Activated CD8-positive, alpha-beta memory T cell treated with anti-CD3 and anti-CD28 coated beads, Interleukin-2, amount 10 ng/mL, durations not matched to agents 7 days and 5 days (primary cell): ENCODE data around the gene C17orf107. TPM values are rescaled to one million over a fixed set of nuclear protein-coding genes. Genes with fewer than 3 reads are reported as not detected.

Source experiments
- ATAC-seq: fragments of 150-1000 bp; cut with Tn5 transposase; one replicate; pipeline ENCODE4 v1.10.0; 2021; ENCODE audit warnings: moderate library complexity
- CTCF ChIA-PET: fragments of 350-600 bp; sonication (Branson Sonifier 250); formaldehyde crosslinking; loops from one replicate; lab custom pipeline; 2021; ENCODE audit warnings: antibody characterized with exemption; lab: Charles Lee
- DNase-seq: peaks from one replicate; pipeline ENCODE4 v3.0.0-alpha.2; 2020
- H3K27ac Mint-ChIP-seq: one replicate; pipeline ENCODE4 v1.8.0; 2021; ENCODE audit warnings: mild to moderate bottlenecking, mixed read lengths
- H3K27me3 Mint-ChIP-seq: one replicate; pipeline ENCODE4 v1.8.0; 2021; ENCODE audit warnings: mixed read lengths
- H3K36me3 Mint-ChIP-seq: one replicate; pipeline ENCODE4 v1.8.0; 2021; ENCODE audit warnings: mild to moderate bottlenecking, mixed read lengths
- H3K4me1 Mint-ChIP-seq: one replicate; pipeline ENCODE4 v1.8.0; 2021; ENCODE audit warnings: mixed read lengths
- H3K4me3 Mint-ChIP-seq: one replicate; pipeline ENCODE4 v1.8.0; 2021; ENCODE audit warnings: mild to moderate bottlenecking, moderate library complexity, mixed read lengths
- H3K9me3 Mint-ChIP-seq: one replicate; pipeline ENCODE4 v1.8.0; 2022; ENCODE audit warnings: low read depth, mixed read lengths
- total RNA-seq, 2 experiments: library from RNA; stranded (reverse); gene quantifications; one replicate each; pipeline ENCODE4 v1.2.3, GENCODE V29; 2021

C17orf107 gene
- total RNA-seq, 2 experiments from 2014 or later, result 0.98 to 1.2 TPM

- Mint-ChIP-seq H3K36me3 (peaks cover 32% of the 10 kb centered on the region), H3K9me3 (no peaks in the 10 kb centered on the region), H3K27me3 (no peaks in the 10 kb centered on the region), H3K4me1 (peaks cover 45% of the 10 kb centered on the region), H3K27ac (no peak overlapping the region), H3K4me3 (no peak overlapping the region)
- no peak for ATAC-seq
- DNase-seq, result no peak
- CTCF ChIA-PET, result interaction anchor here (0.9 to 1.5 kb wide), 3 partner anchors 13 to 33 kb away, joined by 3 to 5 read pairs (median 3); partner anchors contain the start of gene CHRNE
These were observed 36.3 kb downstream of the C17orf107 start for GRCh38 chr17:4935650-4936049.

- Mint-ChIP-seq H3K27ac (peak overlapping the region; percentile 42), H3K36me3 (peaks cover 36% of the 10 kb centered on the region), H3K9me3 (no peaks in the 10 kb centered on the region), H3K4me1 (peaks cover 45% of the 10 kb centered on the region), H3K4me3 (no peak overlapping the region), H3K27me3 (no peaks in the 10 kb centered on the region)
- CTCF ChIA-PET, result interaction anchor here (0.6 to 1.5 kb wide), 4 partner anchors 14 to 235 kb away, joined by 3 to 5 read pairs (median 4); partner anchors contain the start of genes CAMTA2 and CHRNE
- DNase-seq (no peak), ATAC-seq (no peak)
These were observed 37.1 kb downstream of the C17orf107 start for GRCh38 chr17:4936436-4936835.

DNA sequence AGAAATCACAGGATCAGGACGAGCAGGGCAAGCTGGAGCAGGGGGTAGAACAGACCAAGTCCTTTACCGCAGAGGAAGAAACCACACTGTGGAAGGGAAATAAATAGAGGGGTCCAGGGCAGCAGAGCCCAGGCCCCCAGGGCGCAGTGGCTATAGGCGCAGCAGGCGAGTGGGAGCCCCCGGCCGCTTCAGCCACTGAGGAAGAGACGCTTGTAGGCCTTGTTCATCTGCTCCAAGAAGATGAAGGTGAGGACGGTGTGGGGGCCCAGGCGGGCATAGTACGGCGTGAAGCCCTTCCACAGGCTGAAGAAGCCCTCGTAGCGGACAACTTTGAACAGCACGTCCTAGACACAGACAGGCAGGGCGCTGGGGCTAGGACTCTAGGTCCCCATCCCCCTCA lies 38.2 kb downstream of the C17orf107 start:
- Mint-ChIP-seq H3K4me3 (no peak overlapping the region), H3K27me3 (no peaks in the 10 kb centered on the region), H3K4me1 (peaks cover 54% of the 10 kb centered on the region), H3K9me3 (no peaks in the 10 kb centered on the region), H3K27ac (no peak overlapping the region), H3K36me3 (peaks cover 47% of the 10 kb centered on the region)
- ATAC-seq, result no peak
- DNase-seq, result no peak
- CTCF ChIA-PET, result interaction anchor here (1.5 kb wide), 1 partner anchor 50 kb away, joined by 5 read pairs; the partner anchor contains the start of gene CAMTA2

DNA sequence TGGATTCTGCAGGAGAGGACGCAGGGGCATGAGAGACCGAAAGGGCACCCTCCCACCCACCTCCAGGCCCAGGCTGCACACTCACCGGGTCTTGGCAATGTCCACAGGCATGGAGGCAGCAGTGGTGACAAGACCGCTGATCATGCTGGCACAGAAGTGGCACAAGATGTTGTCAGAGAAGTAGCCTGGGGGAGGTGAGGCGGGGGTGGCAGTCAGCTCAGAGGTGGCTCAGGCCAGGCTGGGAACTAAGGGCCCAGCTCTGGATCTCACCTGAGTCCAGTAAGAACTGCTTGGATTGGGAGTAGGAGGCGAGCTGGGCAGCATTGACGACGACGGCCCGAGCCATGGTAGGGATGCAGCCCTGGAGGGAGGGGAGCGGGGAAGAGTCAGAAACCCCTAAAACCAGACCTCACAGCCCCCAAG lies 38.7 kb downstream of the C17orf107 start:
- H3K9me3 Mint-ChIP-seq, result no peaks in the 10 kb centered on the region
- DNase-seq (no peak), ATAC-seq (no peak)
- no peaks in the 10 kb centered on the region for H3K27me3 Mint-ChIP-seq
- peak overlapping the region; percentile 83 for H3K27ac Mint-ChIP-seq
- peak overlapping the region; percentile 98 for H3K4me3 Mint-ChIP-seq
- peaks cover 59% of the 10 kb centered on the region for H3K4me1 Mint-ChIP-seq
- H3K36me3 Mint-ChIP-seq, result peaks cover 53% of the 10 kb centered on the region
- CTCF ChIA-PET, result no interaction called here

DNA sequence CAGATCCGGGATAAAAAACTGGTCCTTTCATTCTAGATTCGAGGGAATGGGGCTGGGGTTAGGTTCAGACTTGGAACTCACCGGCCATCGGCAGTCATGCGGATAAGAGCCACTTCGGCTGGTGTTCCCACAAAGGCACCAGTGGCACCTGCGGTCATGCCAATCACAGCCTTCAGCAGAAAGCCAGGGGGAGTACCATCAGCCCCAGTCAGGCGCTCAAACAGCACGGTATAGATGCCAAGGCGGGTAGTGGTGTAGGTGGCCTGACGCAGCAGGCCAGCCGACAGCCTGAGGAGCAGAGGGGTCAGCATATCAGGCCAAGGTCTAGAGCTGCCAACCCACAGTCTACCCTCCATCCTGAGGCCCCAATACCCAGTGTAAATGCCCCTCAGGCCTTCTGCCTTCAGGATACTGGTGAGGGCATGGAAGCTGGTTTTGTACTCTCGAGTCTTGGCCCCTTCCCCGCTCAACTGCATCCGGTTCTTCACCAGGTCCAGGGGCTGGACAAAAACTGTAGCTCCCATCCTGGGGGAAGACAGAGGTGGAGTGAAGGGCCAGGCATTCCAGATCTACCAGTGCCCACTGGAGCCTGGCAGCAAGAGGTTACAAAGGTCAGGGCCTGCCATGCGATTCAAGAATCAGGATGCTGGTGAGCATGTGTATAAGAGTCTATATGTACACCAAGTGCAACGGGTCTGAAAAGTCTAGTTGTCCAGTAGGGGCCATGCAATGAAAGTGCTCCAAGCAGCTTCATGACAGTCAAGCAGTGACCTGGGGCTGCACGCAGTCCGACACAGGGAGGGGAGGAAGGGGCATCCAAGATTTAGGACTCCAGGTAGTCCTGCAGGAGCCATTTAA lies 39.6 kb downstream of the C17orf107 start:
- H3K27me3 Mint-ChIP-seq, result no peaks in the 10 kb centered on the region
- CTCF ChIA-PET, result interaction anchor here (0.9 to 2.7 kb wide), 11 partner anchors 10 to 372 kb away, joined by 3 to 29 read pairs (median 5); partner anchors contain the start of genes ARRB2, CAMTA2, CHRNE and PFN1
- peak overlapping the region; percentile 98 for H3K4me3 Mint-ChIP-seq
- no peaks in the 10 kb centered on the region for H3K9me3 Mint-ChIP-seq
- DNase-seq (no peak), ATAC-seq (no peak)
- peaks cover 57% of the 10 kb centered on the region for H3K36me3 Mint-ChIP-seq
- peaks cover 59% of the 10 kb centered on the region for H3K4me1 Mint-ChIP-seq
- H3K27ac Mint-ChIP-seq, result peak overlapping the region; percentile 83

DNA sequence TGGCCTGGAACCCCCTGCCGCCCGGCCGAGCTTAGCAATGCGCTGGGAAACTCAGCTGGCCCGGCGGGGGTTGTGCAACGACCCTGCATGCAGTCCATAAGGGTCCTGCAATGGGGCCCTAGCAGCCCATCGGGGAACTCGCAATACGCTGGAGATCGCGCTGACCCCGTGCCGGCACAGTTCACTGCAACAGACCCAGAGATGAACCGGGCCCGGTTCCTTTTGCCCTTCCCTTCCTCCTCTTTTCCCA lies 40.1 kb downstream of the C17orf107 start:
- peaks cover 62% of the 10 kb centered on the region for H3K36me3 Mint-ChIP-seq
- H3K9me3 Mint-ChIP-seq, result no peaks in the 10 kb centered on the region
- peak overlapping the region; percentile 83 for H3K27ac Mint-ChIP-seq
- peaks cover 59% of the 10 kb centered on the region for H3K4me1 Mint-ChIP-seq
- ATAC-seq (no peak), DNase-seq (no peak)
- CTCF ChIA-PET, result interaction anchor here (0.8 to 2.7 kb wide), 17 partner anchors 9 to 372 kb away, joined by 3 to 29 read pairs (median 4); partner anchors contain the start of genes ARRB2, C17orf107, CAMTA2 and CHRNE
- no peaks in the 10 kb centered on the region for H3K27me3 Mint-ChIP-seq
- peak overlapping the region; percentile 98 for H3K4me3 Mint-ChIP-seq

- DNase-seq (peak; percentile 99), ATAC-seq (peak; percentile 84)
- Mint-ChIP-seq H3K27me3 (no peaks in the 10 kb centered on the region), H3K4me3 (peak within 1 kb of the TSS; percentile 98), H3K27ac (peak within 1 kb of the TSS; percentile 92), H3K9me3 (no peaks in the 10 kb centered on the region), H3K4me1 (peaks cover 60% of the 10 kb centered on the region), H3K36me3 (peaks cover 67% of the 10 kb centered on the region)
- CTCF ChIA-PET, result interaction anchor here (0.8 to 2.7 kb wide), 17 partner anchors 9 to 230 kb away, joined by 3 to 29 read pairs (median 4); partner anchors contain the start of genes ARRB2, C17orf107, CAMTA2 and CHRNE
These were observed 40.6 kb downstream of the C17orf107 start, which contains the start of the genes RNF167 and SLC25A11 for GRCh38 chr17:4939796-4940554. RNF167 (plus strand) TSS chr17:4940268; CDS start chr17:4940910, 642 bp downstream. SLC25A11 (minus strand) TSS chr17:4940046; CDS start chr17:4939910, 136 bp downstream.

GRCh38 chr17:4940555-4941318 lies 41.4 kb downstream of the C17orf107 start:
- H3K4me1 Mint-ChIP-seq, result peaks cover 62% of the 10 kb centered on the region
- no peaks in the 10 kb centered on the region for H3K9me3 Mint-ChIP-seq
- H3K27ac Mint-ChIP-seq, result peak overlapping the region; percentile 92
- ATAC-seq (no peak), DNase-seq (peak; percentile 81)
- peak overlapping the region; percentile 98 for H3K4me3 Mint-ChIP-seq
- no peaks in the 10 kb centered on the region for H3K27me3 Mint-ChIP-seq
- peaks cover 75% of the 10 kb centered on the region for H3K36me3 Mint-ChIP-seq
- CTCF ChIA-PET, result interaction anchor here (0.8 to 2.7 kb wide), 15 partner anchors 8 to 231 kb away, joined by 3 to 29 read pairs (median 4); partner anchors contain the start of genes ARRB2, C17orf107, CAMTA2 and CHRNE

- peak overlapping the region; percentile 98 for H3K4me3 Mint-ChIP-seq
- no peaks in the 10 kb centered on the region for H3K9me3 Mint-ChIP-seq
- peaks cover 75% of the 10 kb centered on the region for H3K36me3 Mint-ChIP-seq
- CTCF ChIA-PET, result interaction anchor here (2.7 kb wide), 2 partner anchors 32 to 38 kb away, joined by 18 to 24 read pairs; partner anchors contain the start of gene CHRNE
- DNase-seq, result no peak
- no peak for ATAC-seq
- peaks cover 61% of the 10 kb centered on the region for H3K4me1 Mint-ChIP-seq
- H3K27ac Mint-ChIP-seq, result peak overlapping the region; percentile 92
- H3K27me3 Mint-ChIP-seq, result no peaks in the 10 kb centered on the region
These were observed 41.9 kb downstream of the C17orf107 start for GRCh38 chr17:4941319-4941610.

DNA sequence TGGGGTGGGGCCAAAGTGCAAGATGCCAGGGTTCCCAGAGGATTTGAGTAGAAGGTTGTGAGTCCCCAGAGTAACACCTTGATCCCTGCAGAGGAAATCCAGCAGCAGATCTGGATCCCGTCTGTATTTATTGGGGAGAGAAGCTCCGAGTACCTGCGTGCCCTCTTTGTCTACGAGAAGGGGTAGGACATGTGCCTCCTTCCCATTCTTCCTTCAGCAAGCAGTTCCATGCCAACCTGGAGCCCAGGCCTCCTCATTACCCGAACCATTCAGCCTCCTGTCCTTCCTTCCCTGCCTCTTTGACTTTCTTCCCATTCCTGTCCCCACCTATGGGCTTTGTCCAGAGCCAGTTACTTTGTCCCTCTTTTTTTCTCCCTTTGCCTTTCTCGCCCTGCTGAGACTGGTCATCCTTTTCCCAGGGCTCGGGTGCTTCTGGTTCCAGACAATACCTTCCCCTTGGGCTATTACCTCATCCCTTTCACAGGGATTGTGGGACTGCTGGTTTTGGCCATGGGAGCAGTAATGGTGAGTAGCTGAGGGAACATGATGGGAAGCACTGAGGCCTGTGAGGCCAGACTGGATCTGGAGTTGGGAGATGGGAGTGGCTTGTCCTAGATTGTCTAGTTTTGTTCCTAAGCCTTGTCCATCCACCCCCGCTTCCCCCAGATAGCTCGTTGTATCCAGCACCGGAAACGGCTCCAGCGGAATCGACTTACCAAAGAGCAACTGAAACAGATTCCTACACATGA lies 43.6 kb downstream of the C17orf107 start:
- DNase-seq (no peak), ATAC-seq (no peak)
- Mint-ChIP-seq H3K4me1 (peaks cover 53% of the 10 kb centered on the region), H3K36me3 (peaks cover 77% of the 10 kb centered on the region), H3K27ac (peak overlapping the region; percentile 92), H3K27me3 (no peaks in the 10 kb centered on the region), H3K4me3 (peak overlapping the region; percentile 98), H3K9me3 (no peaks in the 10 kb centered on the region)
- CTCF ChIA-PET, result no interaction called here

DNA sequence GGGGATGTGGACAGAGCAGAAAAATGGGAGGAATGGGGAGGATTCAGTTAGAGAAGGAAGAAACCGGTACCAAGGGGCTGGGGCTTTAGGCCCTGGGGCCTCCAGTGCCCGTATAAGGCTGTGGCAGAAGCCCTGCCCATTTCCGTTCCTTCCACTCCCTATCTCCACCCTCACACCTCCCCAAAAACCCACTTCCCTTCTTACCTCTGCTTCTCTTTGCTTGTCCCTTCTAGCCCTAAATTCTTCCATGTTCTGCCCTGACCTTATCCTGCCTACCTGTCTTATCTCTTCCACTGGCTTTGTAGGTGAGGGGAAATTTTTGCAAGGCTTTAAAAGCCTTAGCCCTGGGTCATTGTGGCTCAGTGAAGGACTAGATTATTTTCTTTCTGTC lies 44.8 kb downstream of the C17orf107 start:
- DNase-seq, result peak; percentile 84

More for the DNA sequence above, 44.8 kb downstream of the C17orf107 start:
- Mint-ChIP-seq H3K9me3 (no peaks in the 10 kb centered on the region), H3K4me3 (peak overlapping the region; percentile 98), H3K4me1 (peaks cover 47% of the 10 kb centered on the region), H3K27me3 (no peaks in the 10 kb centered on the region), H3K36me3 (peaks cover 69% of the 10 kb centered on the region), H3K27ac (peak overlapping the region; percentile 92)
- peak; percentile 20 for ATAC-seq
- CTCF ChIA-PET, result interaction anchor here (0.8 to 1.3 kb wide), 2 partner anchors 35 to 88 kb away, joined by 3 to 4 read pairs; no protein-coding TSS in a partner anchor
